ENCODE data around the gene ZMYM2.

- TF ChIP-seq CTCF (IDR thresholded peaks at IDR 0.05; ENCODE audit: insufficient read depth, low read depth, low read length) = no peak
- TF ChIP-seq EZH2 (IDR thresholded peaks at IDR 0.05; ENCODE audit: insufficient read depth, low read length) = no peak
Observed at GRCh38 chr13:20002787-20003186, 44.3 kb downstream of the ZMYM2 start.

Measured in astrocyte (in vitro differentiated cells and primary cell).